Left cardiac atrium (tissue), 4 donors: ENCODE results near the gene SENP6. TPM values are rescaled to one million over a fixed set of nuclear protein-coding genes. Genes with fewer than 3 reads are reported as not detected.
"Not testable (repeated sequence)": the region's sequence is repeated elsewhere in the genome, so short reads cannot be mapped to it uniquely, and the experiment has no call there.

ENCODE experiments used
- ATAC-seq, 2 donors: fragments of 200-7000 bp; cut with Tn5 transposase; one replicate each; pipeline ENCODE4 v1.9.1; 2020; ENCODE audit warnings: mild to moderate bottlenecking in 2 of 2, moderate library complexity in 2 of 2
- DNase-seq: peaks from one replicate; pipeline ENCODE4 v3.0.0-alpha.2; 2020
- intact Hi-C, 2 donors: fragments of 100-400 bp; cut with DNase I; formaldehyde crosslinking; loops; one replicate each; pipeline versions ENCODE4 v1.14.1 to v1.15.1; 2022 to 2023
- total RNA-seq, 2 donors: library from RNA; stranded (reverse); fragmentation: NEBNext Ultra II Directional; extraction: Animal tissue kit (Norgen Biotek cat#: 25700); gene quantifications; one replicate each; pipeline ENCODE4 v1.2.1, GENCODE V29; 2021
- donor health status: DM: no; HTN: yes; CAD: no.
- donor health status: DM: no; HTN: yes; CAD: no; lungs with severe emphysema.
- donor health status: DM: yes; HTN: yes; CAD: no.
- donor health status: Dilated cardiomyopathy.

The SENP6 gene
- total RNA-seq, 2 donors from 2014 or later: 48.7 to 67.4 TPM

DNA sequence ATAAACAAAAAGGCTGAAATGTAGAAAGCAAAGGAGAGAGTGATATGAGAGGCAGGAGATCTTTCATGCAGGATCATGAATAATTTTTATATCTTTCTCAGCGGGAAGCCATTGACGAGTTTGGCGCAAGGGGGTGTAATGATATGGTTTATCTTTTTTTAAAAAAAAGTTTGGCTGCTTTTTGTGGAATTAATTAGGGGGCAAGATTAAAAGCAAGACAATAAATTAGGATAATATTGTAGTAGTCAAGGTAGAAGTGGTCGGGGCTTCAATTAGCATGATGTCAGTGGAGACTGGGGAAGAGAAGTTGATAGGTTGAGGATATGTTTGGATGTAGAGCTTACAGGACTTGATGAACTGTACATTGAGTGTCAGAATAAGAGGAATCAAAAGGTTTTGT lies 4.0 kb downstream of the SENP6 start:
- no peak for DNase-seq
- intact Hi-C loops: no loop called here
- no peak for ATAC-seq

DNA sequence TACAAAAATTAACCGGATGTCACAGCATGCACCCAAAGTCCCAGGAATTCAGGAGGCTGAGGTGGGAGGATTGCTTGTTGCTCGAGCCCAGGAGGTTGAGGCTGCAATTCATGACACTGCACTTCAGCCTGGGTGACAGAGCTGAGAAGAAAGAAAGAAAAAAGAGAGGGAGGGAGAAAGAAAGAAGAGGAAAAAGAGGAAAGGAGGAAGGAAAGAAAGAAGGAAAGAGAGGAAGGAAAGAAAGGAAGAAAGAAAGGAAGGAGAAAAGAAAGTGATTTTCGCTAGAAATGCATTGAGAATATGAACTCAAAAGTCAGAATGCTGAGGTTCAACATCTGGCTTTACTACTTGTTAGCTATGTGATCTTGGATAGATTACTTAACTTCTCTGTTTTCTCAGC lies 6.6 kb downstream of the SENP6 start:
- intact Hi-C loops: no loop called here
- ATAC-seq: no peak
- DNase-seq: no peak

DNA sequence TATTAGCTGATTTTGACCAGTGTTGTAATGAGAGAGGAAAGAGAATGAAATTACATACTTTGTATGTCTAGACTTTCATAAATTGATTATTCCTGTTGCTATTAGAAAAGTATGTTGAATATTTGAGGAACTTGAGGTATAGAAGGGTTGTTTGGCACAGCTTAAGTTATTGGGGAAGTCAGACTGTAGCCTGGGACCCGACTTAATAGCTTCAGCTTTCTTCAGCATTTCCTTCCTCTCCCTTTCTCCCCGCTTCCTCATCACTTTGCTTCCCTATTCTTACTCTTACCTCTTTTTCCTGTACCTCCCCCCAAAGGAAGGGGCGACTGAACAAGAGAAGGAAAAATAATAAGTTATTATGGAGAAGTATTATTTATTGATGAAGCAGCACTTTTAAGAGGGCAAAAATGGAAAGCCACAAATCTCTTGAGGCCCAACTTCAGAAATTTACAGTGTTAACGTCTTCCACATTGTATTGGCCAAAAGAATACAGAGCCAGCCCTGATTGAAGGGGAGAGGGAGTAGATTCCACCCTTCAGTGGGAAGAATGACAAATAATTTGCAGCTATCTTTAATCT lies 7.4 kb downstream of the SENP6 start:
- peak in 1 of 2 donors; percentile 53 for ATAC-seq
- intact Hi-C loops: no loop called here

DNA sequence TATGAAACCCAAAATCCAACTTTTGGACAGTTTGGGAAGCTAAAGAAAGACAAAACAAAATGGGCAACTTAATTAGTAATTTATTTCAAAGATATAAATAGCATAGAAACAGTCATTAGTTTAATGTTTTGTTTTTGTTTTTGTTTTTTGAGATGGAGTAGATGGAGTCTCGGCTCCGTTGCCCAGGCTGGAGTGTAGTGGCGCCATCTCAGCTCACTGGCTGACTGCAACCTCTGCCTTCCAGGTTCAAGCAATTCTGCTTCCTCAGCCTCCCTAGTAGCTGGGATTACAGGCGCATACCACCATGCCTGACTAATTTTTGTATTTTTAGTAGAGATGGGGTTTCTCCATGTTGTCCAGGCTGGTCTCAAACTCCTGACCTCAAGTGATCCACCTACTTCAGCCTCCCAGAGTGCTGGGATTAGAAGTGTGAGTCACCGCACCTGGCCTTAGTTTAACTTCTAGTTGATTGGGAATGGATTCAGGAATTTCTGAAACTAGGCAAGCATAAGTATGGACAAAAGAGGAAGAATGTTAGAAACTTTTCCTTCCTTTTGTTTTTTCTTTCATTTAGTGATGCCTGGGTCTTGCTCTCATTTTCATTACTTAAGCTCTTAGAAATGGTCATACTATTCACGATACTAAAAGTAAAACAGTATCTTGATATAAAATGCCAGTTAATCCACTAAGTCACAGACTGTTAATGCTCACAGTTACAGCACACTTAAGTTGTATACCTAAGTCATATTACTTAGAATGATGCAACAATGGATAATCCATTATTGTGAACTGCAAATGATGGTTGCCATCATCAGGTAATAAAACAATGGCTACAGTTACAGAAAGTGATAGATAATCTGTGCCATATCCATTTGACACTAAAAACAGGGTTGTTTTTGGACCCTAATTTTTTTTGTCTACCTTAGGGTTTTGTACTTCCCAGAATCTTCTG lies 8.2 kb downstream of the SENP6 start:
- intact Hi-C loops: no loop called here
- no peak for ATAC-seq

More for the DNA sequence above, 7.4 kb downstream of the SENP6 start:
- DNase-seq: no peak

DNA sequence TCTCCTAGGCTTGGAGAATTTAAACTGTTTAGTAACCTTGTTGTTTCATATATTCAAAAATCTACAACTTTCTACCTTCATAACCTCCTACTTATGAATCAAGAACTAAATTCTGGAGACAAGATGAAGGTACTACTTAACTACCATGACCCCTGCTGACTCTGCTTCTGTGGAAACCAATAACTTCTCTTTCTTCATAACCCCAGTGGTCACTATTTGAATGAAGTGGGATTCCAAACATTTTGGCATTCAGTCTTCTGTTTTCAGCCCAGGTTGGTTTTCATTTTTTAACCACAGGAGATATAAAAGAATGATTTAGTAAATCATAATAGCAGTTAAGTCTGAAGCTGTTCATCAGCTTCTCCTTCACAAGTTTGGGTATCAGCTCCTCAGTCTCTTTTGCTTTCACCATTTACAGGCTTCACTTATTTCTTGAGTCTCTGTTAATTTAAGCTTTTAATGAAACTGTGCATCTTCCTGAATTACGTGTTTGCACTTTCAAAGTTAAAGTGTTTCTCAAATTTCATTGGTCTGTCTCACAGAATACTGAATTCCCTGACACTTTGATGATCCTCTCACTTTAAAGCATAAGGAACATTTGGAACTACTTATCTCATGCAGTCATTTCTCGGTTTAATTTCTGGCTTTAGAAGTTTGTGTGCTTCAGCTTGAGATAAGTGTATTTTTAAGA lies 9.5 kb downstream of the SENP6 start:
- ATAC-seq (no peak), DNase-seq (no peak)
- intact Hi-C loops: no loop called here

More for the DNA sequence above, 8.2 kb downstream of the SENP6 start:
- DNase-seq: no peak

DNA sequence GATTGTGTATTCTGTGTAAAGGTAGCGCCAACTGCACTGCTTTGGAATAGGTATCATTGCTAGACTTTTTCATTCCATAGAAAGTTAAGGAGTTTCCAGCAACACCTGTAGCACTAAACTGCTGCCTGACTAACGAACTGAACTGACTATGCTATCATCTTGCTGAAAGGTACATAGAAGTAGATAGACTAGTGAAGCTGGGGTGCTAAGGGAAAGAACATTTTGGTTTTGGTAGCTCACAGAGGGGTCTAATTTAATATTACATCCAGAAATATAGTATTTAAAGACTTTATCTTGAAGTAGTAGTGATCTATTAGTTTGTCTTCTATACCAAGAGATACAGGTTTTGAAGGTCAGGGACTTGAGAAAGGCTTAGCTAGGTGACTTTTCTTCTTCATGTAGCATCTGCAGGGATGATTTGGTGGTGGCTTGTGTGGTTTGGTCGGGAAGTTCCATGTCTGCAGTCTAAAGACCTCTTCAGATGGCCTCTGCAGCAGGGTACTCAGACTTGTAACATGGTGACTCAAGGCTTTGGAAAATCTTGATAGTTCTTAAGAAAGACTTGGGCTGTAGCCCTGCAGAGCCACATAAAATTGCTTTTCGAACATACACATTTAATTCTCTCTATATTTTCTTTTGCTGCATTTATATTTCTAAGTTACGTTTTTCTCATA lies 10.2 kb downstream of the SENP6 start:
- no peak for DNase-seq
- intact Hi-C loops: no loop called here
- ATAC-seq: peak in 1 of 2 donors; percentile 17

DNA sequence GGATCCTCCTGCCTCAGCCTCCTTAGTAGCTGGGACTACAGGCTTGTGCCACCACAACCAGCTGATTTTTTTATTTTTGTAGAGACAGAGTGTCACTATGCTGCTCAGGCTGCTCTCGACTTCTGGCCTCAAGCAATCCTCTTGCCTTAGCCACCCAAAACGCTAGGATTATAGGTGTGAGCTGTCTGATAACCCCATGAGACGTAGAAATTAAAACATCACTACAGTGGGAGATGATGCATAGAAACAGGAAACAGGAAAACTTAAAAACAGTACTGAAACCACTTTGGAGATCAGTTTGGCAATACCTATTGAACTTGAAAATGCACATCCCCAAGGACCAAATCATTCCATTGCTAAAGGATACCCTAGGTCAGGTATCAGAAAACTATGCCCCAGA lies 10.8 kb downstream of the SENP6 start:
- intact Hi-C loops: no loop called here
- no peak for DNase-seq

DNA sequence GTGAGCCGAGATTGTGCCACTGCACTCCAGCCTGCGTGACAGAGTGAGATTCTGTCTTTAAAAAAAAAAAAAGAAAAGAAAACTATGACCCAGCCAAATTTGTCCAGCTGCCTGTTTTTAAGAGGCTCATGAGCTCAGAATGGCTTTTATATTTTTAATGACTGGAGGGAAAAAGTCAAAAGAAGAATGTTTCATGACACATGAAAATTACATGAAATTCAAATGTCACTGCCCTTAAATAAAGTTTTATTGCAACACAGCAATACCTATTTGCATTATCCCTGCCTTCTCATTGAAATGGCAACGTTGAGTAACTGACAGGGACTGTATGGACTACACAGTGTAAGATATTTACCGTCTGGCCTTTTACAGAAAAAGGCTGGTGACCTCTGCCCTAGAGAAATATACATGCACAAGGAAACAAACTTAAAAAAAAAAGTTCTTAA lies 11.4 kb downstream of the SENP6 start:
- intact Hi-C loops: no loop called here

More for the DNA sequence above, 10.8 kb downstream of the SENP6 start:
- no peak for ATAC-seq

DNA sequence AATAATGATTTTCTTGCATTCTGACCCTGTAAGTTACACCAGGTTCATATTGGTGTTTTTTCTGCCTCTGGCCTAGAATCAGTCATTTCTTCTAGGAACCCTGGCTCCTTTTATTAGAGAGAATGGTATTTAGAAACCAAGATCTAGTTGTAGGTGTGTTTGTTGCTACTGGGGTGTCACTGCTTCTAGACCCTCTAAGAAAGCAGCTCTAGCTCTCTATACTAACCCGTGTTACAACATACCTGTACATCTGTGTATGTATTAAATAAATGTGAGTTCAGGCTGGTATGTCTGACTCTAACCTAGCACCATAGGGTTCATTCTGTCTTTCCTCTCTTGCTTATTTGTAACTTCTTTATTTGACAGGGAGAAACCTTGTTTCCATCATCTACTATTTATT lies 16.8 kb downstream of the SENP6 start:
- no peak for ATAC-seq
- intact Hi-C loops: no loop called here
- no peak for DNase-seq

More for the DNA sequence above, 11.4 kb downstream of the SENP6 start:
- DNase-seq (no peak), ATAC-seq (peak; percentile 7 to 40)

DNA sequence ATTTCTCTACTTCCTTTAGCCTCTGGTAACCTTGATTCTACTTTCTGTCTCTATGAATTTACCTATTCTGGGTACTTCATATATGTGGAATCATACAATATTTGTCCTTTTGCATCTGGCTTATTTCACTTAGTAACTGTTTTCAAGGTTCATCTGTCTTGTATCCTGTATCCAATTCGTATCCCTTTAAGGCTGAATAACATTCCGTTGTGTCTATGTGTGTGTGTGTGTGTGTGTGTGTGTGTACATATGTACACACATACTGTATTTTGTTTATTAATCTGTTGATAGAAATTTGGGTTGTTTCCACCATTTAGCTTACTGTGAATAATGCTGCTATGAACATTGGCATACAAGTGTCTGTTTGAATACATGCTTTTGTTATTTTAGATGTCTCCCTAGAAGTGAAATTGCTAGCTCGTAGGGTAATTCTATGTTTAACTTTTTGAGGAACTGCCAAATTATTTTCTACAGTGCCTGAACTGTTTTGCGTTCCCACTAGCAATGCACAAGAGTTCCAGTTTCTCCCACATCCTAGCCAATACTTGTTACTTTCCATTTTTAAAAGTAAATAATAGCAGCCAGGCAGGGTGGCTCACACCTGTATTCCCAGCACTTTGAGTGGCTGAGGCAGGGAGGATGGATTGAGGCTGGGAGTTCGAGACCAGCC lies 17.7 kb downstream of the SENP6 start:
- ATAC-seq (peak; percentile 51 to 68), DNase-seq (no peak)
- intact Hi-C loops: no loop called here

DNA sequence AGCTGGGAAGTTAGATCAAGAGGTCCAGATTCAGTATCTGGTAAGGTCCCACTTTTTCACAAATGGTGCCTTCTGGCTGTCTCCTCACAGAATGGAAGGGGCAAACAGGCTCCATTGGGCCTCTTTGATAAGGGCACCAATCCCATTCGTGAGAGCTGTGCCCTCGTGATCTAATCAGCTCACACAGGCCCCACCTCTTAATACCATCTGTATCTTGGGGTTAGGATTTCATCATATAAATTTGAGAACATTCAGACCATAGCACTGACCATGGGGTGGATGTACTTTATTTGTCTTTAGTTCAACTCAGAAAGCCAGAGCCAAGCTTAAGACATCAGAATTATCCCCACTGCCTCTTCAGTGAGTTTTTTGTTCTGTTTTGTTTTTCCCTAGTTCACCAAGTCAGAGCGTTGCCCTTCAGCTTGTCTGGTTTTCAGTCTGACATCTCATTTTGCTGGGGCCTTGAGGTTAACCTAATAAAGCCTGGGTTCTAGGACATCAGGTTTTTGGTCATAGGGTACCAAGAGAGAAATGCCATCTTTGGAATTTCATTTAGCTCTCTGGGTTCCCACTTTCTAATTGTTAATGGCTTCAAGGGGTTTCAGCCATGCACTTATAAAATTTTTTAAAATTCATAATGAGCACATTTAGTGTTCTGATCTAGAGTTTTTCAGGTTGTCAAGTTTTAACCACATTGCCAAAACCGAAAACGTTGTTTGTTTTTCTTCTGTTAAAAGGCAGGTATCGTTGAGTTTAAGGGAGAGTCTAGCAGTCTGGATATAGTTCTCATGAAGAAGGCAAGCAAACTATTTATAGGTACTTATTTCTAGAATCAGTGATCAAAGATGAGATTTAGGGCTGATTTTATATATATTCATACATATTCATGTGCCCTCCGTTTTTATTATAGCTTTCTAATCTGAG lies 19.0 kb downstream of the SENP6 start:
- DNase-seq: no peak
- peak in 1 of 2 donors; percentile 33 for ATAC-seq
- intact Hi-C loops: no loop called here

DNA sequence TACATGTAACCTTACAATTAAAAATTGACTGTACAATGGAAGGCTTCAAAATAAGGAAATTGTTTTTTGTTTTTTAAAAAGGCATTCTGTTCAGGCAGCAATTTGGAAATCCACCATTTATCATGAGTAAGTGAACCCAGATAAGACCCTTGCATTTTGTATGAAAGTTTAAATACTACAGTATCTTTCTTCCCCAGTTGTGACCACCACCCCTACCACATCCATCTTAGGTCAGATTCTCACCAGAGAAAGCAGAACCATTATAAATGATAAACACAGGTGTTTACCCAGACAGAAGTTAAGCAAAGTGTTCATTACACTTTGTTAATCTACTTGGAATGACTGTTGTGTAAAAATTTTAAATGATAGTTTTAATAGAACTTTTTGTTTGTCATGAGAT lies 20.2 kb downstream of the SENP6 start:
- ATAC-seq (no peak), DNase-seq (no peak)
- intact Hi-C loops: no loop called here

DNA sequence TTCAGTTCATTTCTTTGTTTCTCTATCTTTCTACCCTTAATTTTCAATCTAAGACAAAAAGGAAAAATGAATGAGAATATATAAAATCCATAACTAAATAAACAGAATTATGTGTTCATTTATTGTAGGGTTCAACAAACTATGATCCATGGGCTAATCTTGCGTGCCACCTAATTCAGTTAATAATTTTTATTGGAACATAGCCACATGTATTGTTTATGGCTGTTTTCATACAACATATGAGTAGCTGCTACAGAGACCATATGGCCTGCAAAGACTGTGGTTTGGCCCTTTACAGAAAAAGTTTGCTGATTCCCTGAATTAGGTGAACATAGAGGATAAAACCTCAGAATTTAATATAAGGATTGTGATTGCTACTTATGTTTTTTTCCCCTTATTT lies 21.8 kb downstream of the SENP6 start:
- no peak for DNase-seq
- intact Hi-C loops: no loop called here
- no peak for ATAC-seq

DNA sequence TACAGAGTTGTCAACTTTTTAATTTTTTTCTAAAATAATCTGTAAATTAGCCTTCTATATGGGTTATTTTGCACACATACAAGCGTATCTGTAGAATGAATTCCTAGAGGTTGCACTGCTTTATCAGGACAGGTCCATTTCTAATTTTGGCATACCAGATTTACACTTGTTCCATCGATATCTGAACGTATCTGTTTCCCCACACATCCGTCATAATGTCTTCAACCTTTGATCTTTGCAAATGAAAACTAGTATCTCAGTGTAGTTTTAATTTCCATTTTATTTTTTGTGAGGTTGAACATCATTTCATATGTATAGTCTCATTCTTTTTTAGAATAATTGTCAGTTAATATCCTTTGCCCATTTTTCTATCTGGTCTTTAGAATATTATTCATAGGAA lies 22.7 kb downstream of the SENP6 start:
- intact Hi-C loops: no loop called here
- ATAC-seq (no peak), DNase-seq (no peak)

DNA sequence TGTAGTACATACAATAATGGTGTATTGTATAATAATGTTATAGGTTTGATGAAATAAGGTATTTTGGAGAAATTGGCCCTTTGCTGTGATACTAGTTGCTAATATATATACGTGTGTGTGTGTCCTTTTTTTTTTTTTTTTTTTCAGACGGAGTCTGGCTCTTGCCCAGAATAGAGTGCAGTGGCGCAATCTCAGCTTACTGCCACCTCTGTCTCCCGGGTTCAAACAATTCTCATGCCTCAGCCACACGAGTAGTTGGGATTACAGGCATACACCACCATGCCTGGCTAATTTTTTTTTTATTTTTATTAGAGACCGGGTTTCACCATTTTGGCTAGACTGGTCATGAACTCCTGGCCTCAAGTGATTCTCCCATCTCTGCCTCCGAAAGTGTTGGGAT lies 23.3 kb downstream of the SENP6 start:
- ATAC-seq: no peak
- intact Hi-C loops: no loop called here
- DNase-seq: no peak

DNA sequence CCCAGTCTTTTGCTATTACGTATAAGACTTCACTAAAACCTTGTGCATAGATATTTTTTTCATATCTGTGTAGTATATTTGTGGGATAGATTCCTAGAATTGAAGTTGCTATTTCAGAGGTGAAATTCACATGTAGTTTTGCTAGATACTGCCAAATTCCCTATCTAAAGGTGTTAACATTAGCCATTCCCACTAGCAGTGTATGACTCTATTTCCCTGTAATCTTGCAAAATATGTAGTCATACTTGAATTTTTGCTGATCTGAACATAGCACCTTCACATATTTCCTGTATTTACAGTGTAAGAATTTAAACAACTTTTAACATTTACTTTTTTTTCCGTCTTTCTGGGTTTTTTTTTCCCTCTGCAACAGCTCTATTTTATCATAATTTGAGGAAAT lies 24.9 kb downstream of the SENP6 start:
- DNase-seq: no peak
- intact Hi-C loops: no loop called here
- ATAC-seq: no peak

DNA sequence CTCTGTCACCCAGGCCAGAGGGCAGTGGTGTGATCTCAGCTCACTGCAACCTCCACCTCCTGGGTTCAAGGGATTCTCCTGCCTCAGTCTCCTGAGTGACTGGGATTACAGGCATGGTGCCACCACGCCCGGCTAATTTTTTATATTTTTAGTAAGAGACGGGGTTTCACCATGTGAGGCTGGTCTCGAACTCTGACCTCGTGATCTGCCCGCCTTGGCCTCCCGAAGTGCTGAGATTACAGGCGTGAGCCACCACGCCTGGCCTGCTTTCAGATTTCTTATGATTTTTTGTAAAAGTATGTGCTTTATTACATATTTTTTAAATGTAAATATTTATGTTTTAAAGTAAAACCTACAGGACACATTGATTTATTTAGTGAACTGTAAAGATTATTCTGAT lies 26.0 kb downstream of the SENP6 start:
- DNase-seq, ATAC-seq, intact Hi-C loops: not testable (repeated sequence)
